Upper lobe of left lung (tissue), 4 donors: Measurements from ENCODE around the gene NR2C2AP.
"Not testable (repeated sequence)": the region's sequence is repeated elsewhere in the genome, so short reads cannot be mapped to it uniquely, and the experiment has no call there.

Source experiments
- EP300 ChIP-seq, 4 donors: sonication (generic); formaldehyde crosslinking; IDR thresholded peaks; one replicate each; pipeline ENCODE4 v1.5.1; 2017; ENCODE audit warnings: antibody characterized with exemption in 4 of 4, control low read depth in 2 of 4
- POLR2A ChIP-seq, 4 donors: fragments of 450-650 bp; IDR thresholded peaks; one replicate each; pipeline ENCODE4 v1.5.1; 2016 to 2017; ENCODE audit warnings: antibody characterized with exemption in 4 of 4, mild to moderate bottlenecking in 2 of 4
- POLR2AphosphoS5 ChIP-seq, 2 donors: sonication (generic); formaldehyde crosslinking; IDR thresholded peaks; one replicate each; pipeline ENCODE4 v1.5.1; 2017; ENCODE audit warnings: antibody characterized with exemption in 2 of 2
- TF ChIP-seq, protein P1 (sequence below), 6 experiments: fragments of 450-650 bp in 4 of 6; fragments of 200-600 bp in 2 of 6; sonication (generic) in 2 of 6; IDR thresholded peaks; one replicate each; pipeline ENCODE4 v1.5.1; 2016 to 2019; ENCODE audit warnings: antibody characterized with exemption in 6 of 6

DNA sequence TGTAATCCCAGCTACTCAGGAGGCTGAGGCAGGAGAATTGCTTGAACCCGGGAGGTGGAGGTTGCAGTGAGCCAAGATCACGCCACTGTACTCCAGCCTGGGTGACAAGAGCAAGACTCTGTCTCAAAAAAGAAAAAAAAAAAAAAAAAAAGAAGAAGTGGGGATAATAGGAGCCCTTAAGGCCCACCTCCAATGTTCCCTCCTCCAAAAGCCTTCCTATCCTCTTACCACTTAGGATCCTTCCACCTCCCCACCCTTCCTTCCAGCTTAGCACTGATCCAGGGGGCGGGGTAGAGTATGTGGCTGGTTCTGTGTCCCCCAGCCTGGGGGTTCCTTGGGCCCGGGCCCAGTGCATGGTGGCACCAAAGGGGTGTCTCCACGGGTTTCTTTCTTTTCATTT, 30.0 kb downstream of the NR2C2AP start:
- TF ChIP-seq, protein P1, sequence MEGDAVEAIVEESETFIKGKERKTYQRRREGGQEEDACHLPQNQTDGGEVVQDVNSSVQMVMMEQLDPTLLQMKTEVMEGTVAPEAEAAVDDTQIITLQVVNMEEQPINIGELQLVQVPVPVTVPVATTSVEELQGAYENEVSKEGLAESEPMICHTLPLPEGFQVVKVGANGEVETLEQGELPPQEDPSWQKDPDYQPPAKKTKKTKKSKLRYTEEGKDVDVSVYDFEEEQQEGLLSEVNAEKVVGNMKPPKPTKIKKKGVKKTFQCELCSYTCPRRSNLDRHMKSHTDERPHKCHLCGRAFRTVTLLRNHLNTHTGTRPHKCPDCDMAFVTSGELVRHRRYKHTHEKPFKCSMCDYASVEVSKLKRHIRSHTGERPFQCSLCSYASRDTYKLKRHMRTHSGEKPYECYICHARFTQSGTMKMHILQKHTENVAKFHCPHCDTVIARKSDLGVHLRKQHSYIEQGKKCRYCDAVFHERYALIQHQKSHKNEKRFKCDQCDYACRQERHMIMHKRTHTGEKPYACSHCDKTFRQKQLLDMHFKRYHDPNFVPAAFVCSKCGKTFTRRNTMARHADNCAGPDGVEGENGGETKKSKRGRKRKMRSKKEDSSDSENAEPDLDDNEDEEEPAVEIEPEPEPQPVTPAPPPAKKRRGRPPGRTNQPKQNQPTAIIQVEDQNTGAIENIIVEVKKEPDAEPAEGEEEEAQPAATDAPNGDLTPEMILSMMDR (IDR thresholded peaks at IDR 0.05) = not testable (repeated sequence)
- not testable (repeated sequence) for TF ChIP-seq POLR2A, EP300, POLR2AphosphoS5 (IDR thresholded peaks at IDR 0.05)
